GM06990 (cell line): ENCODE measurements around the gene PAPLN.

ENCODE experiments used
- DNase-seq: peaks from one replicate; pipeline ENCODE4 v3.0.0-alpha.2; 2011; ENCODE audit not compliant: insufficient read length; ENCODE audit errors: extremely low read depth
- H3K27me3 ChIP-seq: replicated peaks from 2 replicates; pipeline ENCODE4 v1.6.0; 2011; ENCODE audit warnings: low read length; ENCODE audit not compliant: control insufficient read depth, insufficient read depth
- H3K36me3 ChIP-seq: 2 replicates; pipeline ENCODE4 v1.5.1; 2011; ENCODE audit warnings: low read length; ENCODE audit not compliant: control insufficient read depth, insufficient read depth
- H3K4me3 ChIP-seq: replicated peaks from 2 replicates; pipeline ENCODE4 v1.5.1; 2011; ENCODE audit warnings: low read depth, mild to moderate bottlenecking, control low read depth, low read length
- TF ChIP-seq, protein P1 (sequence below): IDR thresholded peaks from 2 replicates; pipeline ENCODE4 v1.5.1; 2011; ENCODE audit warnings: low read length, control low read depth, mild to moderate bottlenecking, inconsistent platforms; ENCODE audit not compliant: insufficient read depth, poor library complexity, severe bottlenecking

PAPLN gene

DNA sequence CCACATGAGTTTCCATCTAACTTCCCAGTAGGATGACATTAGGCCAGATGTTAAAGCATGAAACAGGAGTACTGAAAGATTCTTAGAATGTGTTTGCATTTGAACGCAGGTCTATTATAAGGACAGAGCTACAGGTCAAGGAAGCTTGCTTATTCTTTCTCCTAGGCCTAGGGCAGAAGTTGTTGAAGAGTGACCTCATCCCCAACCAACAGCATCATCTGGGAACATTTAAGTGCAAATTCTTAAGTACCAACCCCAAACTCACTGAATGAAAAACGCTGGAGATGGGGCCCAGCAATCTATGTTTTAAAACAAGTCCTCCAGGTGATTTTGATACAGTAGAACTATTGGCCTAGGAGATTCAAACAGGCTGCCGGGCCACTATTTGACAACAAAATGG, 52.4 kb downstream of the PAPLN start:
- DNase-seq: no peak
- no peak overlapping the region for H3K4me3 ChIP-seq
- peaks cover 3% of the 10 kb centered on the region for H3K36me3 ChIP-seq
- TF ChIP-seq, protein P1, sequence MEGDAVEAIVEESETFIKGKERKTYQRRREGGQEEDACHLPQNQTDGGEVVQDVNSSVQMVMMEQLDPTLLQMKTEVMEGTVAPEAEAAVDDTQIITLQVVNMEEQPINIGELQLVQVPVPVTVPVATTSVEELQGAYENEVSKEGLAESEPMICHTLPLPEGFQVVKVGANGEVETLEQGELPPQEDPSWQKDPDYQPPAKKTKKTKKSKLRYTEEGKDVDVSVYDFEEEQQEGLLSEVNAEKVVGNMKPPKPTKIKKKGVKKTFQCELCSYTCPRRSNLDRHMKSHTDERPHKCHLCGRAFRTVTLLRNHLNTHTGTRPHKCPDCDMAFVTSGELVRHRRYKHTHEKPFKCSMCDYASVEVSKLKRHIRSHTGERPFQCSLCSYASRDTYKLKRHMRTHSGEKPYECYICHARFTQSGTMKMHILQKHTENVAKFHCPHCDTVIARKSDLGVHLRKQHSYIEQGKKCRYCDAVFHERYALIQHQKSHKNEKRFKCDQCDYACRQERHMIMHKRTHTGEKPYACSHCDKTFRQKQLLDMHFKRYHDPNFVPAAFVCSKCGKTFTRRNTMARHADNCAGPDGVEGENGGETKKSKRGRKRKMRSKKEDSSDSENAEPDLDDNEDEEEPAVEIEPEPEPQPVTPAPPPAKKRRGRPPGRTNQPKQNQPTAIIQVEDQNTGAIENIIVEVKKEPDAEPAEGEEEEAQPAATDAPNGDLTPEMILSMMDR: no peak
- H3K27me3 ChIP-seq: no peaks in the 10 kb centered on the region

DNA sequence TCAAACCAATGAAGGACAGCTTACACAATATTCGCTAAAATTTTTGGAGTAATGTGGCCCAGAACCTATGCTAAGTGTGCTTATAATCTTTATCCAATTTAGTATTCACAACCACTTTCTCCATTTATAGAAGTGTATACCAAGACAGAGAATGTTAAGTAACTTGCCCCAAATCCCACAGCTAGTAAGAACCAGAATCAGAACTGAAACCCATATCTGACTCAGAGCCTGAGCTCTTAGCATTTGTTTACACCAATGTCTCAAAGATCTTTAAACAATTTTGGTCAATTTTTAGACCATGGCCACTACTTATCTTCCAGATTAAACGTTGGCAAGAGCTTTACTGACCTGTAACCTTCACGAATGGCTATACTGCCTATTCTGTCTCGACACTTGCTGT, 53.0 kb downstream of the PAPLN start:
- peaks cover 3% of the 10 kb centered on the region for H3K36me3 ChIP-seq

DNA sequence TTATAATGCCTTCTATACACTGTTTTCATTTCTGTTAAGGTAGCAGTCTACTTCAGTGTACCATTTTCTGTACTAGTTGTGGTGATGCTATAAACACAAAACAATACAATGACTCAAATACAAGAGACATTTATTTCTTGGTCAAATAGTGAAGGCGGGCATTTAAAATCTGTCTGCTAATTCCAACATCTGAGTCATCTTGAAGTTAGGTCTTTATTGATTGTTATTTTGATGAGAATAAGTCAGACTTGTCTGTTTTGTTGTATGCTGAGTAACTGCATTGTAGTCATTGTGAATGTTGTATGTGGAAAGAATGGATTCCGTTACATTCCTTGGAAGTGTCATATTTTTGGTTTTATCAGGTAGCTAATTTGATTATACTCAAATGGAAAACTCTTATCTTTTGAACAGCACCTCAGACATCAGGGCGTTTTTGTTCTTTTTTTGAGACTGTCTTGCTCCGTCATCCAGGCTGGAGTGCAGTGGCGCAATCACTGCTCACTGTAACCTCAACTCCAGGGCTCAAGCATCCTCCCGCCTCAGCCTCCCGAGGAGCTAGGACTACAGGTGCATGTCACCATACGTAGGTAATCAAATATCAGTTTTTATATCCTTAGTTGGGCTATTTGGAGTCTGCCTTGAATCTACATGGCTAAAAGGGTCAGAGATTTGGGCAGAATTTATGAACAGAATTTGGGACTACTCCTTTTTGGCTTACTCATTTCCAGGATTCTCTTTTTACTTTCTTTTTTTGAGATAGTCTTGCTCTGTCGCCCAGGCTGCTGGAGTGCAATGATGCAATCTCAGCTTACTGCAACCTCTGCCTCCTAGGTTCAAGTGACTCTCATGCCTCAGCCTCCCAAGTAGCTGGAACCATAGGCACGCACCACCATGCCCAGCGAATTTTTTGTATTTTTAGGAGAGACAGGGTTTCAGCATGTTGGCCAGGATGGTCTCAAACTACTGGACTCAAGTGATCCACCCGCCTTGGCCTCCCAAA, 56.8 kb downstream of the PAPLN start:
- Histone ChIP-seq H3K27me3 (no peaks in the 10 kb centered on the region), H3K36me3 (no peaks in the 10 kb centered on the region), H3K4me3 (no peak overlapping the region)
- TF ChIP-seq, protein P1: no peak
- no peak for DNase-seq

More for the DNA sequence above, 53.0 kb downstream of the PAPLN start:
- DNase-seq: peak; percentile 32
- H3K4me3 ChIP-seq: no peak overlapping the region
- no peaks in the 10 kb centered on the region for H3K27me3 ChIP-seq
- TF ChIP-seq, protein P1: no peak

DNA sequence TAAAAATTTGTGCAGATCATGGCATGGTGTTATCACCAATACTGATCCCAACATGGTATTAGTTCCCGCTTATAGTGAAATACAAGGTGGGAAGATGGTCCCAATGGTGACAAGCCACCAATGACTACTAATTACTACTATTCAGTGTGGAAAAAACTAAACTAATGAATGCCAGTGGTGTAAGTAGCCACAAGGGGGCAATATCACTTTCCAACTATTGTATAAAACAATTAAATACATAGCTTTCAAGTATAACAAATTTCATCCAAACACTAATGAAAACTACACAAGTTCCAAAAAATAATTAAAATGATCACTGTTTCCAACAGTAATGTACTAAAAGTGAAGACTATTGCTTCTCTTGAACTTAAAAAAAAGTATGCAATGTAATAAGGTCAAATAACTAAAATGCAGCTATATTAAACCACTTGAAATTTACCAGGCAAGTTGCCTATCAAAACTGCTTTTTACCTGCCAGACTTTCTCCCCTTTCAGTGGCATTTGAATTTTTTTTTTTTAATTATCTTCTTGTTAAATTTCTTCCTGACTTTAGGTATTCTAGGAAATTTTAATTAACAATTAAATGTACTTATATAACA, 58.0 kb downstream of the PAPLN start:
- H3K36me3 ChIP-seq: no peaks in the 10 kb centered on the region
- TF ChIP-seq, protein P1: peak; percentile 67
- no peaks in the 10 kb centered on the region for H3K27me3 ChIP-seq
- H3K4me3 ChIP-seq: no peak overlapping the region
- no peak for DNase-seq

DNA sequence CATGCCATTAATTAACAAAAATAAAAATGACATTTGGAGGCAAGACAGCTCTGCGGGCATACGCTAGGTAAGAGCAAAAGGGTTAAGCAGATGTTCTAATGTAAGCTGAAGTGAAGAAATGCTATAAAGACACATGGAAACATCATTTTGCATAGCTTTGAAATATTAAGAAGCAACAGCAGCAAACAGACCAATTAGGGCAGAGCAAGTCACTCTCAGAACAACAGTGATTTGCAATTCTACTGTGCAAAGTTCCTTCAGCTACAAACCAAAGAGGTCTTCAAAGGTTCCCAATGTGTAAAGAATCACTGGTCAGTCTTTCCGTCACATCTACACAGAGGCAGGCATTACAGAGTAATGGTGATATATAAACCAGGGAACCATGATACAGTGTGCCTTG, 68.2 kb downstream of the PAPLN start:
- H3K36me3 ChIP-seq: no peaks in the 10 kb centered on the region
- no peaks in the 10 kb centered on the region for H3K27me3 ChIP-seq
- no peak for DNase-seq
- no peak overlapping the region for H3K4me3 ChIP-seq
- TF ChIP-seq, protein P1: no peak
